SW480 (cell line): Measurements from ENCODE around the gene NUTM2D.
A peak's percentile ranks its signal among the peaks of the same experiment; 100 is the strongest.
"Not testable (repeated sequence)": the region's sequence is repeated elsewhere in the genome, so short reads cannot be mapped to it uniquely, and the experiment has no call there.

Experiments
- DNase-seq: peaks from one replicate; pipeline ENCODE4 v3.0.0-alpha.2; 2016; ENCODE audit warnings: low spot score

The NUTM2D gene, protein sequence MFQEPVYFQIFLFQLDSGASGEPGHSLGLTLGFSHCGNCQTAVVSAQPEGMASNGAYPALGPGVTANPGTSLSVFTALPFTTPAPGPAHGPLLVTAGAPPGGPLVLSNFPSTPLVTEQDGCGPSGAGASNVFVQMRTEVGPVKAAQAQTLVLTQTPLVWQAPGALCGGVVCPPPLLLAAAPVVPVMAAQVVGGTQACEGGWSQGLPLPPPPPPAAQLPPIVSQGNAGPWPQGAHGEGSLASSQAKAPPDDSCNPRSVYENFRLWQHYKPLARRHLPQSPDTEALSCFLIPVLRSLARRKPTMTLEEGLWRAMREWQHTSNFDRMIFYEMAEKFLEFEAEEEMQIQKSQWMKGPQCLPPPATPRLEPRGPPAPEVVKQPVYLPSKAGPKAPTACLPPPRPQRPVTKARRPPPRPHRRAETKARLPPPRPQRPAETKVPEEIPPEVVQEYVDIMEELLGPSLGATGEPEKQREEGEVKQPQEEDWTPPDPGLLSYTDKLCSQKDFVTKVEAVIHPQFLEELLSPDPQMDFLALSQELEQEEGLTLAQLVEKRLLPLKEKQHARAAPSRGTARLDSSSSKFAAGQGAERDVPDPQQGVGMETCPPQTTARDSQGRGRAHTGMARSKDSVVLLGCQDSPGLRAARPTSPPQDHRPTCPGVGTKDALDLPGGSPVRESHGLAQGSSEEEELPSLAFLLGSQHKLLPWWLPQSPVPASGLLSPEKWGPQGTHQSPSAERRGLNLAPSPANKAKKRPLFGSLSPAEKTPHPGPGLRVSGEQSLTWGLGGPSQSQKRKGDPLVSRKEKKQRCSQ

GRCh38 chr10:87357444-87357843 is at the start of gene NUTM2D:
TSS of gene NUTM2D (plus strand) at chr10:87357744. CDS start at chr10:87358266, 522 bp downstream.
- not testable (repeated sequence) for DNase-seq

DNA sequence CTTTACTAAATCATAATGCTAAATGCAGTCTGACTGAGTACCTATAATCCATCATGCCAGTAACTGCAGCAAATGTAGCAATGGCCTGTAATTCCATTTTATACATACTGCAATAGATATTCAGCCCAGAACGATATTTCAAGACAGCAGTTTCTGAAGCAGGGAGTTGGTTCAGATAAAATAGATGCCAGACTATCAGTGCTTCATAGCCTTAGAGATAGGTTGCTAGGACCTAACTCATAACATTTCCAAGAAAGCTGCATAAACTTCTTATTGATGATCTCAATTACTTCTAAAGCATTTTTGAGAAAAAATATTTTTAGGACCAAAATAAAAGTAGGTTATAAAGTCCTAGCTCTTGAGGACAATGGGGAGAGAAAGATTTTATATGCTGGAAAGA is 48.8 kb upstream of the NUTM2D start:
- not testable (repeated sequence) for DNase-seq

DNA sequence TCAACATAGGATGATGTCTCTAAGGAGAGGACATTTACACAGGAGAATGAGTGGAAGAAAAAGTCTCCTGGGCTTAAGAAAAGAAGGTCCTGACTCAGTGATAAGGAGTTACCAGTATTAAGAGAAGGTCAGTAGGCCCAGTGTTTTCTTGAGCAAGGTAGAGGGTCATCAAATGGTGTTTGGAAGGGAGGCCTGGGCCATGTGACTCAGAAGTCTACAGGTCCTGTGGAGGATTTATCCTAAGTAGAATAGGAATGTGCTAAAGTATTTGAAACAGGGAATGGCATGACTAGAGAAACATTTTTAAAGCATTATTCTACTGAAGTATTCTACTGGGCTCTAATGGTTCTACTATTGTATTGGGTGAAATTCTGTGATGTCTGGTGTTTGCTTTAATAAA is 47.9 kb upstream of the NUTM2D start:
- DNase-seq: not testable (repeated sequence)

- DNase-seq: not testable (repeated sequence)
Observed at GRCh38 chr10:87311521-87311920, 46.0 kb upstream of the NUTM2D start.

DNA sequence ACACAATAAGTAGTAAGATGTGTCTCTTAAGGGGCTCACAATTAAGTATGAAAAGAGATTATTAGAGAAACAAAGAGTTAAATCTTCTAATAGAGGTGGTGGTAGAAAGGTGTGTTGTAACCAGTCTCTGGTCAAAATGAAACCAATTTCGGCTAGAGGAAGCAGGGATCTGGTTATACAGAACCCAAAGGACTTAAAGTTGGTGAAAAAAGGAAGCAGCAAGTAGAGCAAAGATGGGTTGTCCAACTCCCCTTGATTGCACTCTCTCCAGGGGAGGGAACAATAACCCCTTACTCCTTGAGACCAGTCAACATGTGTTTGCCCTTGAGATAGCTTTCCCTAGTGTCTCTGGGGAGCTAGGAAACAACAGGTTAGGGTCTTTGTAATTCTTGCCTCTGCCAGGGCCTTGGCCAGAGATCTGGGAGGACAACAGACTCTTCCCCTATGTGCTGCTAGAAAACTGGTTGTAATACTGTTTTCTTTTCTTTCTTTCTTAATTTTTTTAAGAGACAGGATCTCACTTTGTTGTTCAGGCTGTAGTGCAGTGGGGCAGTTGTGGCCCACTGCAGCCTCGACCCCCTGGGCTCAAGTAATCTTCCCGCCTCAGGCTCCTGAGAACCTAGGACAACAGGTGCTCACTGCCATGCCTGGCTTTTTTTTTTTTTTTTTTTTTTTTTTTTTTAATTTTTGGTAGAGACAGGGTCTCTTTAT is 43.7 kb upstream of the NUTM2D start:
- DNase-seq: not testable (repeated sequence)

- not testable (repeated sequence) for DNase-seq
Observed at GRCh38 chr10:87314360-87314973, 43.1 kb upstream of the NUTM2D start.

DNA sequence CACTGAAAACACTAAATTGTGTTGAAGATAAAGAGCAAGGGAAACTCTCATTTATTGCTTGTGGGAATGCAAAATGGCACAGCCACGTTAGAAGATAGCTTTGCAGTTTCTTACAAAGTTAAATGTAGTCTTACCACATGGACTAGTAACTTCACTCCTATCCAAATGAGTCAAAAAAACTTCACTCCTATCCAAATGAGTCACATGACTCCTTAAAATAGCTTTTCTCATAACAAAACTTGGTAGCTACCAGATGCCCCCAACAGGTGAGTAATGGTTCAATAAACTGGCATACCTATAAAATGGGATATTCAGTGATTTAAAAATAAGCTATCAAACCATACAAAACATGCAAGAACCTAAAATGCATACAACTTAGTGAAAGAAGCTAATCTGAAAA is 36.0 kb upstream of the NUTM2D start:
- DNase-seq: not testable (repeated sequence)

DNA sequence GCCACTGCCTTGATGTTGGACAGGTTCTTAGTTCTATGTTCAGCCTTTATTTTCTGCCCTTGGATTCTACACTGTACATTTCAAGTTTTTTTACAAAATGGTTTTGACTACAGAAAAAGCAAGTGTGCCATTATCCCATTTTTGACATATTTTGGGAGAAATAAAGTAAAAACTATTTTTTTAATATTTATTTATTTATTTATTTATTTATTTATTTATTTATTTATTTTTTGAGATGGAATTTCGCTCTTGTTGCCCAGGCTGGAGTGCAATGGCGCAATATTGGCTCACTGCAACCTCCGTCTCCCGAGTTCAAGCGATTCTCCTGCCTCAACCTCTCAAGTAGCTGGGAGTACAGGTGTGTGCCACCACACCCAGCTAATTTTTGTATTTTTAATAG is 33.0 kb upstream of the NUTM2D start:
- not testable (repeated sequence) for DNase-seq

- not testable (repeated sequence) for DNase-seq
Observed at GRCh38 chr10:87327958-87328357, 29.6 kb upstream of the NUTM2D start.

- DNase-seq: not testable (repeated sequence)
Observed at GRCh38 chr10:87329131-87329530, 28.4 kb upstream of the NUTM2D start.

DNA sequence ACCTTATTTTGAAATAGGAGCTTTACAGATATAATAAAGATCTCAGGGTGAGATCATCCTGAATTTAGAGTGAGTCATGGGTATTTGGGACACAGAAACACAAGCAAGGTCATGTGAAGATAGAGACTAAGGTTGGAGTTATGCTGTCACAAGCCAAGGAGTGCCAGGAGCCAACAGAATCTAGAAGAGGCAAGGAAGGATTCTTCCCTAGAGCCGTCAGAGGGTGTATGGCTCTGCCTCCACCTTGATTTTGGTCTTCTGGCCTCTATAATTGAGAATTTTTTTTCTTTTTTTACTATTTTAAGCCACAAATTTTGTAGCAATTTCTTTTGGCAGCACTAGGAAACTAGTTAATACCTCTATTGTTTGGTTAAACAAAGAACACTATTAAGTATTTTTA is 24.9 kb upstream of the NUTM2D start:
- DNase-seq: not testable (repeated sequence)

GRCh38 chr10:87340411-87340810 is 17.1 kb upstream of the NUTM2D start:
- not testable (repeated sequence) for DNase-seq

DNA sequence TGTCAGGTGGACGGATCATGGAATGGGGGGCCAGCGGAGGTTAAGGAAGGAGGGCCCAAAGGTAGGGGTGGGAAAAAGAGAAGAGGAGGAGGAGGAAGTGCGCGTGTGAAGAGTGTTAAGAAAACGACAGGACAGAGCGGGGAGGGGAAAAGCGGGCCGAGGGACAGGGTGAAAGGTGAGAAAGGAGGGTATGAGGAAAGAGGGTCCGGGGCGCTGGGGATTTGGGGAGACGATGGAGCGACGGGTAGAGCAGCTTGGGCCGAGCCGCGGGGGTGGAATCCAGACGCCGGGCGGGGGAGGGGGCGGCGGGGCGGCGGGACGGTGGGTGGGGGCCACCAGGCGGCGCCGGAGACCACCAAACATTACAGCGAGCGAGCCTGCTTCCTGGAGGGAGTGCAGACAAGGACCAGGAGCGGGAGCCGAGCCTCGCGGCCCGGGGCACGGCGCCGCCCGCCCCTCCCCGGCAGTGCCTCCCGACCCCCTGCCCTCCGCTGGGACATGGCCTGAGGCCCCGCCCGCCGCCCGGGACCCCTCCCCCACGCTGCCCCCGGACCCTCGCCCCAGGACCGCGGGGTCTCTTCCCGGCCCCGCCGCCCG is 15.9 kb upstream of the NUTM2D start:
- DNase-seq: not testable (repeated sequence)

GRCh38 chr10:87342249-87342710 is 15.3 kb upstream of the NUTM2D start:
- DNase-seq: peak; percentile 54

GRCh38 chr10:87342711-87343258 is 14.8 kb upstream of the NUTM2D start:
- peak; percentile 32 for DNase-seq

GRCh38 chr10:87345743-87346142 is 11.8 kb upstream of the NUTM2D start:
- not testable (repeated sequence) for DNase-seq

GRCh38 chr10:87350161-87350560 is 7.4 kb upstream of the NUTM2D start:
- not testable (repeated sequence) for DNase-seq

DNA sequence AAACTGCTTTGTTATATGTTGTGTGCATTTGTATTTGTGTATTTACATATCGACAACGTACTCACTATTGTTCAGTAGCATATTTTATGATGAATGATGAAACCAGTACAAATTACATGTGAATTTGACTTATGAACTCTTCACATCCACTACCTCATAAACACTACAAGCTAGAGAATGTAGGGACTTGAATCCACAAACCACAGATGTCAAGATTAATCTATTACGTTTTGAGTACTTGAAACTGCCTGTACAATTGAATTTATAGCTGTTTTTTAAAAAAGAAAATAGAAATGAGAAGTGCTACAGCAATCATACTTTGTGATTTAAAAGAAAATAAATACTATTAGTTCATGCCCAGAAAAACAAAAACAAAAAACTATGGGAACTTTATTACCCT is 4.7 kb upstream of the NUTM2D start:
- DNase-seq: not testable (repeated sequence)

DNA sequence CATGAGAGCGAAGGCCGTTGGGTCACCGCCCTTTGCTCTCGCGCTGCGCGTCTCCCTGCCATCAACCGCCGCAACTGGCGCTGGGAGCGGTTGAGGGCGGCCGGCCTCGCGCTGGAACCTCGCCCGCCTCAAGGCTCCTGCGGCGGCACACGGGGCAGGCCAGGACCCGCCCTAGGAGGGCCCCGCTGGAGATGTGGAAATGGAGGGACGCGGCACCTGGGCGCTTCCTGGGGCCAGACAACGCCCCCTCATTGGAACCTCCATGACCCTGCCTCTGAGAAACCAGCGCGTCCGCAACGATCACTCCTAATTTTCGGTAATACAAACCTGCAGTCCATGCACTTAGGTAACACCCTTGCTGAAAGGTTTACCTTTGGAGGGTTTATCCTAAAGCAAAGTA is 2.4 kb upstream of the NUTM2D start:
- DNase-seq: not testable (repeated sequence)

- DNase-seq: not testable (repeated sequence)
Observed at GRCh38 chr10:87358159-87358558, 615 bp downstream of the NUTM2D start.
